PC-9 (cell line): ENCODE measurements around the gene CREM.

ENCODE experiments used
- CTCF ChIP-seq: fragments of 200-600 bp; sonication (generic); conservative IDR thresholded peaks from 2 replicates; pipeline ENCODE4 v1.6.1; 2017; ENCODE audit warnings: mixed run types, antibody characterized with exemption, mild to moderate bottlenecking, moderate library complexity
- EZH2 ChIP-seq: fragments of 200-600 bp; sonication (generic); IDR thresholded peaks from 2 replicates; pipeline ENCODE4 v1.8.0; 2017; ENCODE audit warnings: antibody characterized with exemption, low read depth

GRCh38 chr10:35130663-35131062, 4.0 kb downstream of the CREM start:
- no peak for TF ChIP-seq CTCF
- no peak for TF ChIP-seq EZH2
